Stimulated activated naive CD4-positive, alpha-beta T cell treated with Interleukin-2 at 50 U/mL for 16 hours (primary cell): ENCODE data around the gene SLC39A13.

Experiments used
- DNase-seq: peaks from one replicate; lab custom pipeline; 2025; lab: John Stamatoyannopoulos, UW

The SLC39A13 gene

DNA sequence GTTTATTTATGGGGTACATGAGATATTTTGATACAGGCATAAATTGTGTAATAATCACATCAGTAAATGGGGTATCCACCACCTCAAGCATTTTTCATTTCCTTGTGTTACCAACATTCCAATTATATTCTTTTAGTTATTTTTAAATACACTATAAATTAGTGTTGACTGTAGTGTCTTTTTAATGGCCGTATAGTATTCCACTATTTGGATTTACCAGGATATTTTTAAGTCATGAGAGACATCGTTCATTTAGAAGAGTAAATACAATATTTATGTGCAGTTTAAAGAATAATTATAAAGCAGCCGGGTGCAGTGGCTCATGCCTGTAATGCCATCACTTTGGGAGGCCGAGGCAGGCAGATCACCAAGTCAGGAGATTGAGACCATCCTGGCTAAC, 23.9 kb upstream of the SLC39A13 start:
- DNase-seq, result no peak

DNA sequence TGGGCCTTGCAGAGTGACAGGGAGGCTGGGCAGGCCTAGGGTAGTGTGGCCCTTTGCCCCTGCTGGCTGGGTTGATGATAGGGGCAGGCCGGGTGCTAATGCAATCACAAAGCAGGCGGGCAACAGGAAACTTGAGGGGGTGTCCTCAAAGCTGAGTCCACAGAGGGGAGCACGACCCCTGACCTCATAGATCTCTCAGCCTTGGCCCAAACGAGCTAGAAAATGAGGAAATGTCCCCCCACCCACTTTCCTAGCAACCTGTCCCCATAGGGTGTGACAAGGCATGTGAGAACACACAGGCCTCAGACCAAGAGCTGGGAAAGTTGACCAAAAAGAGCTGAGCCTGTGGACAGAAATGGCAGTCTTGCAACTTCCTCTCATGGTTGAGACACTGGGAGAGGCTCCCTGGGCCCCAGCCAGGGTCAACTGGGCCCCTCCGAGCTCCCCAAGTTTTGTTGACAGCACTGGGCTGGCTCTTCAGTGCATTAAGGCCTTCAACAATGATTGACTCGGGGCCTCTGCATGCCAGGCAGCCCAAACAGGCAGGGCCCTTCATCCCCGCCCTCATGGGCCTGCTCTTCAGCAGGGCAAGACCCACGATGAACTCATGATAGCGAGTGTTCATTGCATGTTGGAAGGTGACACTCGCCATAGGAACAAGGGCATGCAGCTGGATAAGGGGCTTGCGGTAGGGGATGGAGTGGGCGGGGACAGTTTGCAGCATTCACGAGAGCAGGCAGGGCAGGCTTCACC, 20.3 kb upstream of the SLC39A13 start:
- DNase-seq, result no peak

GRCh38 chr11:47388697-47389576, 19.5 kb upstream of the SLC39A13 start:
- no peak for DNase-seq

GRCh38 chr11:47389577-47390421, 18.6 kb upstream of the SLC39A13 start:
- DNase-seq, result no peak

GRCh38 chr11:47390422-47390760, 18.0 kb upstream of the SLC39A13 start:
- no peak for DNase-seq

GRCh38 chr11:47391077-47391583, 17.3 kb upstream of the SLC39A13 start:
- DNase-seq, result no peak

DNA sequence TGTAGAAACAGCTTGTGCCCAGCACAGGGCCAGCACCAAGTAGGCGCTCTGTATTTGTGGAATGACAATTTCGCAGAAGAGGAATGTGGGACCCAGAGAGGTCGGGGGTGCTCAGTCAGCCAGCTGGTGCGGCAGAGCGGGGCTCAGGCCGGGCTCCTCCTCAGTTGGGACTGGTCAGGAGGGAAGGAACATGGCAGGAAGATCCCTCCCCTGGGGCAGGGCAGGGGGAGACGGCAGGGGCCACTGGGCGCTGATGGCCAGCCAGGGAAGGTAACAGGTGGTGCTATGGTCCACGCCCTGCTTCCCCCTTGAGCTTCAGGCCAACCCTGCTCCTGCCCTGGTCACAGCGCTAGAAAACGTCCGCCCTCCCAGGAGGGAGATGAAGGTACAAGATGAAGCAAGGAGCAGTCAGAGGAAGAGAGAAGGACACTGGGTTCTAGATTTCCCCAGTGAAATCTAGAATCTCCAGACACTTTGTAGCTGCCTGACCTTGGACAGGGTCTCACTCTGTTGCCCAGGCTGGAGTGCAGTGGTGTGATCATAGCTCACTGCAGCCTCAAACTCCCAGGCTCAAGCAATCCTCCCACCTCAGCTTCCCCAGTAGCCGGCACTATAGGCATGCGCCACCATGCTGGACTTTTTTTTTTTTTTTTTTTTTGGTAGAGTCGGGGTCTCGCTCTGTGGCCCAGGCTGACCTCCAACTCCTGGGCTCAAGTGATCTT, 16.5 kb upstream of the SLC39A13 start:
- DNase-seq, result no peak

DNA sequence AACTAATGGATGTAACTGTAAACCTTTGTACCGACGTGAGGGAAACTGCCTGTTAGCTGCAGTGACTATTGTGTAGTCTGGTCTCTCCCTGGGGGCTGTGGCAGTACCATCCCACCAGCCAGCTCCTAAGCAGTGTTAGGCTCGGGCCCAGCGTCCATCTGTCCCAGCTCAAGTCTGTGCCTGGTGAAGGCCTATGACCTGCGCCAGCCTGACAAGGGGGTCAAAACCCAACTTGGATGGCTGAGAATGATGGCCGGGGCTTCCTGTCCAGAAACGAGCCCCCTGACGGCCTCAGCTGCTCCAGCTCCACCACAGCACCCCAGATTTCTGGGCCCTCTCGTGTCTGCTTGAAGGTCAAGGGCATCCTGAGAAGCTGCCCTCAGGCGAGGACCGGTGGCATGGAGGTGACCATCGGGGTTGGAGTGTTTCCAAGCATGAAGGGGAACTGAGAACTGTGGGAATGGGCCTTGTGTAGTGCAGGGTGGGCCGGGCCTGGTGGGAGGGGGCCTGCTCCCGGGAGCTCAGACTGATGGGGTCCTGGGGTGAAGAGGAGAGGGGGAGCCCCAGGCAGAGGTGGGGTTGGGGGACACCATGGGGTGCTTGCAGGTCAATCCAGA, 15.7 kb upstream of the SLC39A13 start:
- no peak for DNase-seq

GRCh38 chr11:47393163-47394049, 15.0 kb upstream of the SLC39A13 start:
- no peak for DNase-seq

GRCh38 chr11:47394050-47394321, 14.4 kb upstream of the SLC39A13 start:
- no peak for DNase-seq

DNA sequence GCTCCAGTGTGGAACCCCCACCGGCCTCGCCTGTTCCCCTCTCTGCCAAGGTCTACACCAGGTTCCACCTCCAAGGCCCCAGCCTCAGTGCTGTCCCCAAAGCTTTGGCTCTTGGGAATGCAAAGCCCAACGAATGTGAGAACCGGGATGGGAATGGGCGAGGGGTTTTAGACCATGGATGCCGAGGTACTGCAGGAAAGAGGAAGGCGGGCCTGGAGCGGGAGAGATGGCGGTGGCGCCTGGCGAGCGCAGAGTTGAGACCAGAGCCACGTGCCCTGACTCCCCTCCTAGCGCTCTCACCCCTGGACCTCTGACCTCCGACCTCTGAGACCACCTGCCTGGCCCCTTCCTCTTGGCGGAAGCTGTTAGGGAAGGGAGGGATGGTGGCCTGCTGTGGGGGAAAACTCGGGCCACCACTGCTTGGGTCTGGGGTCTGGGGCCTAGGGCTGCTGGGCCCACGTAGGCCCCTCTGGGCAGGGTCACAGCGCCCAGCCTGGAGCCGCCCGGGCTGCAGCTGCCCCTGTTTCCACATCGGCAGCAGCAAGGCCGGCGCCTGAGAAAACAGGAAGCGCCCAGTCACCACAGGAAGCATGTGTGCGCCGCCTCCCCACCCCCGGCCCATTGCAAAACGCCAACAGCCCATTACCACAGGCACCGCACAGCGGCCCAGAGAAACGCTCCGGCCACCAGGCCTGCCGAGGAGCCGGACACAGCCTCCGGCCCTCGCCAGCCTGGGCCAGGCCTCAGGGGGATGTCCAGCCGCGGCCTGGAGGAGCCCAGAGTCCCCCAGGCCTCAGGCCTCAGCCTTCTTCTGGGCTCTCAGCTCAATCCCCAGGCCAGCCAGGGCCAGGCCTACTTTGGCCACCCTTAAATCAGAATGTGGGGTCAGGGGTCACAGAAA, 13.8 kb upstream of the SLC39A13 start:
- peak; percentile 64 for DNase-seq

DNA sequence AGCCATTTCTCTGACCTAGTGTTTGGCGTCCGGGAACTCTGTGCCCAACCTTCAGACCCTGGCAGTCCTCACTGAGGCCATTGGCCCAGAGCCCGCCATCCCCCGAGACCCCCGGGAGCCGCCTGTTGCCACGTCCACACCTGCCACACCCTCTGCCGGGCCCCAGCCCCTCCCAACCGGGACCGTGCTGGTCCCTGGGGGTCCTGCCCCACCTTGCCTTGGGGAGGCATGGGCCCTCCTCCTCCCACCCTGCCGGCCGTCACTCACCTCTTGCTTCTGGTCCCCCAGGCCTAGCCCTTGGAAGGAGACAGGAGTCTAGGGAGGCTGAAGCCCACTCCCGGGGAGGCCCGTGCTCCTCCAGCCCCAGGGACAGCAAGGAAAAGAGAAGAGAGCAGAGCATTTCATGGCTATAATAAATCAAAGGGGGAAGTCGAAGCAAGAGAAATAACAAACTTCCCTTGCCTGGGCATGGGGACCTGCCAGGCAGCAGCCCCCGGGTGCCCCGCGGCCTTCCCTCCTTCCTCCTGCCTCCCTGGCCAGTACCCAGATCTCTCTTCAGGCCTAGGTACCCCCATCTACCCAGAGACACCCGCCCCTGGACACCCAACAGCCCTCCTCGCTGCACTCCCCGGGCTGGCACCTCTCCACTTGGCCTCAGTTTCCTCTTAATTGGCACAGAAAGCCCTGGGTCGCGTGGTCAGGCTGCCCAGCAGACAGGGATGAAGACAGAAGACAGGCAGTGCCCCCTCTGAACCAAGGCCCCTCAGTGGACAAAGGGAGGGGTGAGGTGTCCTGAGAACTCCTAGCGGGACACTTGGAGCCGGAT, 13.0 kb upstream of the SLC39A13 start:
- DNase-seq, result no peak

DNA sequence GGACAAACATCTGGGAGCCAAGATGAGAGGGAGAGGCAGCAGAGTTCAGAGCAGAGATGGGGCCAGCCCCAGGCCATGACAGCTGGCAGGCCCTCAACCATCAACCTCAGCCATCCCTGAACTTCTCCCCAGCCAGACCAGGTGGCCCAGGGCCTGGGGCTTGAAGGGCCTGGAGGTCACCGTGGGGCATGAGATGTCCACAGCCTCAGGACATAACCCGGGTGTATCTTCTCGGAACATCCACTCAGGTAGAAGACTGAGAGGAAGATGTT, 12.4 kb upstream of the SLC39A13 start:
- no peak for DNase-seq

DNA sequence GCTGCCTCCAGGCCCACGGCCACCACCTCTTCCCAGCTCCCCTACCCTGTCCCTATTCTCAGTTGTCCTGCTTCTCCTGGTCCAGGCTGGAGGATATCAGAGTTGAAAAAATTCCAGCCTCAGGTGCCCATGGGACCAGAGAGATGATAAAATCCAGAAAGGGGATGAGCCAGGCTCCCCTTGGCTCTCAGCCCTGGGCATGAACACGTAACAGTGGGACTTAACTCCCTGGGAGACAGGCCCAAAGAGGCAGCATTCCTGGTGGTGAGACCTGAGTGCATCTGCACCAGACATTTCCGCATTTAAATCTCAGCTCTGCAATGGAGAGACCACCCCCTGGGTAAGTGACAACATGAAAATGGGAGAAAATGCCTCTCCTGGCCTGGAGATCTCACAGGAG, 10.4 kb upstream of the SLC39A13 start:
- no peak for DNase-seq

GRCh38 chr11:47398551-47398950, 9.8 kb upstream of the SLC39A13 start:
- DNase-seq, result no peak

DNA sequence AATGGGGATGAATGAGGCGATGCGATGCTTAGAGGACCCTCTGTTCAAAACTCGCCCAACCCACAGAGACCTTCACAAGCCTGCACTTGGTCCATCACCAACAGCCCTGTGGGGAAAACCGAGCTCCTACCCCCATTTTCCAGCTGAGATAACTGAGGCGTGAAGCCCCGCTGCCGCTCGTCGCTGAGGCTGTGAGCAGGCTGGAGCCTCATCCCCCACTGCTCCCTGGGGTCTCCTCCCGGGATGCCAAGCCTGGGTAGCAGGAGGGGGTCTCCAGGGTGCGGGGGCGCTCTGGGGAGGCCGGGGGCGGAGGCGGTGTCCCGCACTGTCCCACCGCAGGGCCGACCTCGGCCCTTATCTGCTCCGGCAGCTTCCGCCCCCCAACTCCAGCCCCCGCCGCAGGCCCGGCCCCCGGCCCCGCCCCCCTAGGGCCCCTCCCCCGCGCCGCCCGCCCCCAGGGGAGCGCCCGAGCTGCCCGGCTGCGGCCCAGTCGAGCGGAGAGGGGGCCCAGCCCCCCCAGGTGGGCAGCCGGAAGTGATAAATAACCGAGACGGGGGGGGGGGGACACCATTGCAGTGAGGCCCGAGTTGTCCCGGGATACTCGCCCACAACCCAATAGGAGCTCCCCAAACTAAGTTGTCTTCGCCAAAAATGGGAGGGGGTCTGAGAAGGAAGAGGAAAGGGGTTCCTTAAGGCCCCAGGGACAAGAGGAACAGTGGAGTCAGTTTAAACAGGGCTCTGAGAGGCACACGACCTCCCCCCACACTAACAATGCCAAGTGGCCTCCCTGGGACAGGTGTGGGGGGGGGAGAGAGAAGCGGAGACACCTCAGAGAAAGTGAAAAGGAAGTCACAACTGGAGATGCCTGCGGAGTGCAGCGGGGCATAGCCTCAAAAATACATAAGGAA, 8.3 kb upstream of the SLC39A13 start:
- peak; percentile 24 for DNase-seq

DNA sequence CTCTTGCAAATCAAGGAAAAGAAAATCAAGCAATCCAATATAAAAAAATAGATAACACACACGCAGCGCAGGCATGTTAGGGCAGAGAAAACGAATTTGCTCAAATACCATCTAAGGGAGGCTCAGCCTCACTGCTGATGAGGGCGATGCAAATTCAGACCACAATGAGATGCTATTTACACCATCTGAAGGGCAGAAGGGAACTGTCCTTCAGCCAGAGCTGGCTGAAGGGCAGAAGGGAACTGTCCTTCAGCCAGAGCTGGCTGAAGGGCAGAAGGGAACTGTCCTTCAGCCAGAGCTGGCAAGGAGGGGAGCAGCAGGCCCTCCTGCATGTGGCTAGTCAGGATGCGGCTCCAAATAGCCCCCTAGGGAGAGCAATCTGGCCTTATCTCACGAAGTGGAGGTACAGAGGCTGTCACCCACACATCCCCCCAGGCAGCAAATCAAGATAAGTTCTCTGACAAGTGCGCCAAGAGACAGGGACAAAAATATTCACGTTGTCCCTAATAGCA, 7.6 kb upstream of the SLC39A13 start:
- no peak for DNase-seq
